ENCODE results near the gene PGBD5.

PGBD5 gene

GRCh38 chr1:230277201-230278025 lies 148.7 kb downstream of the PGBD5 start:
- DNase-seq: no peak

GRCh38 chr1:230276401-230276800 lies 149.7 kb downstream of the PGBD5 start:
- no peak for DNase-seq

- no peak for DNase-seq
Observed at GRCh38 chr1:230274254-230274653, 151.9 kb downstream of the PGBD5 start.

GRCh38 chr1:230273141-230273710 lies 152.9 kb downstream of the PGBD5 start:
- DNase-seq: no peak

GRCh38 chr1:230272557-230272956 lies 153.6 kb downstream of the PGBD5 start:
- DNase-seq: no peak

- DNase-seq: no peak
Observed at GRCh38 chr1:230271300-230272035, 154.7 kb downstream of the PGBD5 start.

GRCh38 chr1:230270559-230271281 lies 155.4 kb downstream of the PGBD5 start:
- no peak for DNase-seq

- no peak for DNase-seq
Observed at GRCh38 chr1:230270185-230270558, 156.0 kb downstream of the PGBD5 start.

- DNase-seq: no peak
Observed at GRCh38 chr1:230268371-230269170, 157.6 kb downstream of the PGBD5 start.

- DNase-seq: no peak
Observed at GRCh38 chr1:230267338-230268065, 158.6 kb downstream of the PGBD5 start.

- no peak for DNase-seq
Observed at GRCh38 chr1:230266456-230266855, 159.7 kb downstream of the PGBD5 start.

GRCh38 chr1:230265200-230266115 lies 160.7 kb downstream of the PGBD5 start:
- DNase-seq: no peak

Measured in left hindlimb (tissue), 1 donor.